Transverse colon (tissue), 4 donors: Measurements from ENCODE around the gene NLRC3. TPM values are rescaled to one million over a fixed set of nuclear protein-coding genes. Genes with fewer than 3 reads are reported as not detected.

Experiments used
- DNase-seq: peaks from one replicate; pipeline ENCODE4 v3.0.0-alpha.2; 2019
- H3K27ac ChIP-seq, 4 donors: fragments of 200-600 bp; sonication (generic); 2 replicates each; pipeline ENCODE4 v1.5.1; 2016 to 2018; ENCODE audit warnings: inconsistent platforms in 4 of 4
- H3K27me3 ChIP-seq: fragments of 200-600 bp; sonication (generic); 2 replicates; pipeline ENCODE4 v1.5.1; 2017; ENCODE audit warnings: inconsistent platforms
- H3K36me3 ChIP-seq, 4 donors: fragments of 200-600 bp; sonication (generic); 2 replicates each; pipeline ENCODE4 v1.5.1; 2017 to 2019; ENCODE audit warnings: inconsistent platforms in 4 of 4
- H3K4me1 ChIP-seq, 4 donors: fragments of 200-600 bp; sonication (generic); 2 replicates each; pipeline ENCODE4 v1.5.1; 2017 to 2020; ENCODE audit warnings: inconsistent platforms in 4 of 4
- H3K4me3 ChIP-seq, 4 donors: fragments of 200-600 bp; sonication (generic); 1 replicate in 1 of 4; 2 replicates in 3 of 4; pipeline versions ENCODE4 v1.5.1 to v1.6.1; 2017 to 2019; ENCODE audit warnings: inconsistent platforms in 4 of 4
- H3K9me3 ChIP-seq, 2 donors: fragments of 200-600 bp; sonication (generic); 2 replicates each; pipeline ENCODE4 v1.5.1; 2017 to 2019; ENCODE audit warnings: inconsistent platforms in 2 of 2
- CTCF ChIP-seq, 5 experiments: fragments of 200-600 bp in 3 of 5; fragments of 450-650 bp in 2 of 5; sonication (generic) in 3 of 5; IDR thresholded peaks; 1 replicate in 2 of 5; 2 replicates in 3 of 5; pipeline ENCODE4 v1.5.1; 2016 to 2017; ENCODE audit warnings: antibody characterized with exemption in 5 of 5, inconsistent platforms in 3 of 5, mild to moderate bottlenecking in 2 of 5, moderate library complexity in 1 of 5
- EP300 ChIP-seq: sonication (generic); formaldehyde crosslinking; IDR thresholded peaks from one replicate; pipeline ENCODE4 v1.6.1; 2017; ENCODE audit warnings: antibody characterized with exemption, low read depth
- POLR2A ChIP-seq: fragments of 450-650 bp; IDR thresholded peaks from one replicate; pipeline ENCODE4 v1.6.1; 2016; ENCODE audit warnings: antibody characterized with exemption, mild to moderate bottlenecking, moderate library complexity
- POLR2AphosphoS5 ChIP-seq, 3 donors: sonication (generic); formaldehyde crosslinking; IDR thresholded peaks; one replicate each; pipeline ENCODE4 v1.6.1; 2016; ENCODE audit warnings: antibody characterized with exemption in 3 of 3
- WGBS, 2 donors: methylation state at CpG; one replicate each; pipeline ENCODE4 v1.1.5; 2018; ENCODE audit warnings: low coverage in 1 of 2; 5-methylcytosine and 5-hydroxymethylcytosine counted together
- in situ Hi-C, 4 donors: fragments of 200-750 bp; cut with MboI; loops; one replicate each; pipeline versions ENCODE4 v1.15.0 to v1.15.1; 2017; ENCODE audit warnings: low sequenced_read_pairs in 3 of 4, low pct_ligation_motif_present in 1 of 4, low pct_unique_long_range_greater_than_20kb in 1 of 4
- intact Hi-C: fragments of 100-400 bp; cut with DNase I; formaldehyde crosslinking; loops from one replicate; pipeline ENCODE4 v1.15.1; 2023; ENCODE audit warnings: low total_unique reads
- total RNA-seq, 4 donors: library from RNA; depleted of rRNA; stranded (reverse); fragments of >200 nt; gene quantifications; one replicate each; pipeline ENCODE4 v1.1.0, GENCODE V29; 2016

Gene NLRC3
- total RNA-seq, 4 donors from 2014 or later, result 2.3 to 12.3 (median 5.1) TPM

- WGBS, 2 donors, result 97 to 100% methylated on average over 3 to 30 of the region's 30 CpGs
- Histone ChIP-seq H3K9me3 (no peaks in the 10 kb centered on the region), H3K36me3 (no peaks in the 10 kb centered on the region), H3K4me3 (no peak overlapping the region), H3K27ac (no peak overlapping the region), H3K27me3 (no peaks in the 10 kb centered on the region), H3K4me1 (peaks cover 0 to 9% (median under 1%) of the 10 kb centered on the region in 4 donors)
- in situ Hi-C loops (no loop called here), intact Hi-C loops (no loop called here)
- no peak for TF ChIP-seq CTCF (IDR thresholded peaks at IDR 0.05)
- TF ChIP-seq EP300, result no peak
- no peak for TF ChIP-seq POLR2A
- TF ChIP-seq POLR2AphosphoS5 (IDR thresholded peaks at IDR 0.05), result no peak
- DNase-seq, result no peak
Observed at GRCh38 chr16:3496386-3496785, 80.8 kb downstream of the NLRC3 start.

- TF ChIP-seq POLR2A, result no peak
- TF ChIP-seq CTCF (IDR thresholded peaks at IDR 0.05), result no peak
- TF ChIP-seq POLR2AphosphoS5 (IDR thresholded peaks at IDR 0.05), result no peak
- no peak for TF ChIP-seq EP300
- intact Hi-C loops, result no loop called here
- Histone ChIP-seq H3K27ac (no peak within 1 kb of the TSS), H3K9me3 (no peaks in the 10 kb centered on the region), H3K36me3 (no peaks in the 10 kb centered on the region), H3K4me3 (no peak within 1 kb of the TSS), H3K4me1 (peaks cover 0 to under 1% (median 0%) of the 10 kb centered on the region in 4 donors), H3K27me3 (no peaks in the 10 kb centered on the region)
- in situ Hi-C loops, result no loop called here
- DNase-seq, result no peak
- 83 to 96% methylated on average over 1 to 2 of the region's 3 CpGs for WGBS, 2 donors
Observed at GRCh38 chr16:3495176-3495575, 82.0 kb downstream of the NLRC3 start, which contains the start of gene C16orf90. C16orf90 (minus strand) TSS chr16:3495489; CDS start chr16:3495421, 68 bp downstream.

GRCh38 chr16:3494386-3494973 lies 82.7 kb downstream of the NLRC3 start:
- TF ChIP-seq CTCF (IDR thresholded peaks at IDR 0.05), result no peak
- TF ChIP-seq POLR2A, result no peak
- TF ChIP-seq POLR2AphosphoS5 (IDR thresholded peaks at IDR 0.05), result no peak
- no peak for TF ChIP-seq EP300
- WGBS, 2 donors, result 88% methylated on average over 12 of the region's 16 CpGs; no CpG with 5 or more reads in 1 of the 2 donors
- intact Hi-C loops (no loop called here), in situ Hi-C loops (no loop called here)
- no peak for DNase-seq
- H3K27me3 ChIP-seq, result no peaks in the 10 kb centered on the region
- no peaks in the 10 kb centered on the region for H3K4me1 ChIP-seq
- no peak overlapping the region for H3K27ac ChIP-seq
- no peaks in the 10 kb centered on the region for H3K9me3 ChIP-seq
- H3K4me3 ChIP-seq, result no peak overlapping the region
- no peaks in the 10 kb centered on the region for H3K36me3 ChIP-seq

- Histone ChIP-seq H3K9me3 (no peaks in the 10 kb centered on the region), H3K36me3 (no peaks in the 10 kb centered on the region), H3K4me1 (no peaks in the 10 kb centered on the region), H3K4me3 (no peak overlapping the region), H3K27me3 (no peaks in the 10 kb centered on the region), H3K27ac (no peak overlapping the region)
- no peak for DNase-seq
- intact Hi-C loops (no loop called here), in situ Hi-C loops (no loop called here)
- TF ChIP-seq CTCF (IDR thresholded peaks at IDR 0.05), result no peak
- TF ChIP-seq EP300, result no peak
- no peak for TF ChIP-seq POLR2A
- no peak for TF ChIP-seq POLR2AphosphoS5 (IDR thresholded peaks at IDR 0.05)
- WGBS, 2 donors, result 75% methylated on average over 10 of the region's 10 CpGs; no CpG with 5 or more reads in 1 of the 2 donors
Observed at GRCh38 chr16:3492356-3492755, 84.8 kb downstream of the NLRC3 start.
